IPS-NIHi7 (cell line): ENCODE data around the gene KLRB1.
"Not testable (repeated sequence)": the region's sequence is repeated elsewhere in the genome, so short reads cannot be mapped to it uniquely, and the experiment has no call there.

Experiments
- DNase-seq: peaks from one replicate; pipeline ENCODE4 v3.0.0; 2012; ENCODE audit warnings: mixed read lengths; ENCODE audit errors: extremely low spot score

KLRB1 gene

GRCh38 chr12:9619411-9620179, 11.9 kb upstream of the KLRB1 start:
- DNase-seq, result no peak

GRCh38 chr12:9618906-9619305, 11.2 kb upstream of the KLRB1 start:
- not testable (repeated sequence) for DNase-seq

- no peak for DNase-seq
Measured at GRCh38 chr12:9617124-9617523, 9.4 kb upstream of the KLRB1 start.

- no peak for DNase-seq
Measured at GRCh38 chr12:9615420-9616136, 7.9 kb upstream of the KLRB1 start.

GRCh38 chr12:9610606-9611005, 2.9 kb upstream of the KLRB1 start:
- DNase-seq, result not testable (repeated sequence)

- DNase-seq, result no peak
Measured at GRCh38 chr12:9606736-9607372, 862 bp downstream of the KLRB1 start.

- no peak for DNase-seq
Measured at GRCh38 chr12:9606247-9606646, 1.5 kb downstream of the KLRB1 start.

GRCh38 chr12:9605483-9605882, 2.2 kb downstream of the KLRB1 start:
- no peak for DNase-seq

GRCh38 chr12:9604287-9604686, 3.4 kb downstream of the KLRB1 start:
- DNase-seq, result no peak

- DNase-seq, result not testable (repeated sequence)
Measured at GRCh38 chr12:9600426-9600825, 7.3 kb downstream of the KLRB1 start.

- DNase-seq, result no peak
Measured at GRCh38 chr12:9598363-9598762, 9.4 kb downstream of the KLRB1 start.

- DNase-seq, result no peak
Measured at GRCh38 chr12:9597365-9597764, 10.4 kb downstream of the KLRB1 start.

GRCh38 chr12:9590441-9590840, 17.3 kb downstream of the KLRB1 start:
- no peak for DNase-seq

GRCh38 chr12:9588749-9589148, 19.0 kb downstream of the KLRB1 start:
- DNase-seq, result no peak

GRCh38 chr12:9587987-9588600, 19.6 kb downstream of the KLRB1 start:
- no peak for DNase-seq

GRCh38 chr12:9577729-9578128, 30.0 kb downstream of the KLRB1 start:
- not testable (repeated sequence) for DNase-seq

GRCh38 chr12:9567151-9567550, 40.6 kb downstream of the KLRB1 start:
- DNase-seq, result not testable (repeated sequence)

- not testable (repeated sequence) for DNase-seq
Measured at GRCh38 chr12:9566113-9566512, 41.6 kb downstream of the KLRB1 start.

GRCh38 chr12:9564418-9564817, 43.3 kb downstream of the KLRB1 start:
- DNase-seq, result not testable (repeated sequence)

GRCh38 chr12:9562841-9563453, 44.8 kb downstream of the KLRB1 start:
- not testable (repeated sequence) for DNase-seq

GRCh38 chr12:9545489-9545888, 62.2 kb downstream of the KLRB1 start:
- DNase-seq, result not testable (repeated sequence)
